Dendritic cell treated with granulocyte-macrophage colony-stimulating factor and Interleukin-4, amounts not matched to agents 40 ng/mL and 50 ng/mL, for 4 days (primary cell): ENCODE data around the gene GUCA1A.
"Not testable (repeated sequence)": the region's sequence is repeated elsewhere in the genome, so short reads cannot be mapped to it uniquely, and the experiment has no call there.

Experiments used
- H3K27ac Mint-ChIP-seq: one replicate; pipeline ENCODE4 v1.8.0; 2022; ENCODE audit warnings: mild to moderate bottlenecking, mixed read lengths
- H3K27me3 Mint-ChIP-seq: one replicate; pipeline ENCODE4 v1.8.0; 2022; ENCODE audit warnings: mild to moderate bottlenecking, mixed read lengths
- H3K36me3 Mint-ChIP-seq: one replicate; pipeline ENCODE4 v1.8.0; 2022; ENCODE audit warnings: low read depth, mixed read lengths
- H3K4me1 Mint-ChIP-seq: one replicate; pipeline ENCODE4 v1.8.0; 2022; ENCODE audit warnings: low read depth, mixed read lengths
- H3K4me3 Mint-ChIP-seq: one replicate; pipeline ENCODE4 v1.8.0; 2022; ENCODE audit warnings: mild to moderate bottlenecking, moderate library complexity, mixed read lengths
- H3K9me3 Mint-ChIP-seq: one replicate; pipeline ENCODE4 v1.8.0; 2022; ENCODE audit warnings: mixed read lengths
- intact Hi-C: fragments of 100-400 bp; cut with micrococcal nuclease; formaldehyde crosslinking; loops from one replicate; pipeline ENCODE4 v1.15.0; 2022

Gene GUCA1A

GRCh38 chr6:42175860-42176259, 2.7 kb downstream of the GUCA1A start:
- Mint-ChIP-seq H3K4me1 (peaks cover 15% of the 10 kb centered on the region), H3K9me3 (no peaks in the 10 kb centered on the region), H3K4me3 (no peak overlapping the region), H3K27ac (no peak overlapping the region), H3K36me3 (no peaks in the 10 kb centered on the region), H3K27me3 (peaks cover 18% of the 10 kb centered on the region)
- intact Hi-C loops: no loop called here

GRCh38 chr6:42176981-42177380, 3.8 kb downstream of the GUCA1A start:
- H3K36me3 Mint-ChIP-seq: no peaks in the 10 kb centered on the region
- intact Hi-C loops: no loop called here
- H3K4me3 Mint-ChIP-seq: no peak overlapping the region
- H3K9me3 Mint-ChIP-seq: no peaks in the 10 kb centered on the region
- H3K27me3 Mint-ChIP-seq: peaks cover 20% of the 10 kb centered on the region
- no peak overlapping the region for H3K27ac Mint-ChIP-seq
- H3K4me1 Mint-ChIP-seq: peaks cover 15% of the 10 kb centered on the region

GRCh38 chr6:42177514-42178364, 4.6 kb downstream of the GUCA1A start:
- Mint-ChIP-seq H3K27me3 (peaks cover 20% of the 10 kb centered on the region), H3K4me1 (peaks cover 15% of the 10 kb centered on the region), H3K4me3 (no peak overlapping the region), H3K27ac (no peak overlapping the region), H3K9me3 (no peaks in the 10 kb centered on the region), H3K36me3 (no peaks in the 10 kb centered on the region)
- intact Hi-C loops: no loop called here

GRCh38 chr6:42179261-42179944, 6.2 kb downstream of the GUCA1A start:
- Mint-ChIP-seq H3K9me3 (no peaks in the 10 kb centered on the region), H3K27me3 (peaks cover 20% of the 10 kb centered on the region), H3K36me3 (no peaks in the 10 kb centered on the region), H3K27ac (no peak overlapping the region), H3K4me3 (no peak overlapping the region), H3K4me1 (peaks cover 15% of the 10 kb centered on the region)
- intact Hi-C loops: no loop called here

GRCh38 chr6:42179945-42180313, 6.8 kb downstream of the GUCA1A start:
- intact Hi-C loops: no loop called here
- Mint-ChIP-seq H3K9me3 (no peaks in the 10 kb centered on the region), H3K4me1 (peaks cover 15% of the 10 kb centered on the region)

GRCh38 chr6:42182101-42182500, 8.9 kb downstream of the GUCA1A start:
- peaks cover 15% of the 10 kb centered on the region for H3K4me1 Mint-ChIP-seq
- no peaks in the 10 kb centered on the region for H3K9me3 Mint-ChIP-seq
- no peak overlapping the region for H3K27ac Mint-ChIP-seq
- H3K27me3 Mint-ChIP-seq: peaks cover 17% of the 10 kb centered on the region
- H3K36me3 Mint-ChIP-seq: no peaks in the 10 kb centered on the region
- no peak overlapping the region for H3K4me3 Mint-ChIP-seq
- intact Hi-C loops: no loop called here

More at GRCh38 chr6:42179945-42180313, 6.8 kb downstream of the GUCA1A start:
- peaks cover 21% of the 10 kb centered on the region for H3K27me3 Mint-ChIP-seq
- no peak overlapping the region for H3K27ac Mint-ChIP-seq
- H3K4me3 Mint-ChIP-seq: no peak overlapping the region
- H3K36me3 Mint-ChIP-seq: no peaks in the 10 kb centered on the region

GRCh38 chr6:42184475-42184874, 11.3 kb downstream of the GUCA1A start:
- H3K36me3 Mint-ChIP-seq: no peaks in the 10 kb centered on the region
- intact Hi-C loops: no loop called here
- peaks cover 4% of the 10 kb centered on the region for H3K27me3 Mint-ChIP-seq
- no peaks in the 10 kb centered on the region for H3K4me1 Mint-ChIP-seq
- H3K27ac Mint-ChIP-seq: no peak overlapping the region
- H3K9me3 Mint-ChIP-seq: no peaks in the 10 kb centered on the region
- H3K4me3 Mint-ChIP-seq: no peak overlapping the region

GRCh38 chr6:42185597-42185996, 12.4 kb downstream of the GUCA1A start:
- Mint-ChIP-seq H3K4me3 (no peak overlapping the region), H3K27ac (no peak overlapping the region), H3K9me3 (no peaks in the 10 kb centered on the region), H3K4me1 (peaks cover 2% of the 10 kb centered on the region), H3K36me3 (no peaks in the 10 kb centered on the region), H3K27me3 (peaks cover 3% of the 10 kb centered on the region)
- intact Hi-C loops: no loop called here

GRCh38 chr6:42188406-42188805, 15.2 kb downstream of the GUCA1A start:
- intact Hi-C loops: no loop called here
- no peak overlapping the region for H3K27ac Mint-ChIP-seq
- H3K4me3 Mint-ChIP-seq: no peak overlapping the region
- H3K4me1 Mint-ChIP-seq: peaks cover 12% of the 10 kb centered on the region
- H3K36me3 Mint-ChIP-seq: no peaks in the 10 kb centered on the region
- peaks cover 2% of the 10 kb centered on the region for H3K27me3 Mint-ChIP-seq
- no peaks in the 10 kb centered on the region for H3K9me3 Mint-ChIP-seq

- H3K27me3 Mint-ChIP-seq: no peaks in the 10 kb centered on the region
Observed at GRCh38 chr6:42190554-42191183, 17.5 kb downstream of the GUCA1A start.

GRCh38 chr6:42192385-42192784, 19.2 kb downstream of the GUCA1A start:
- H3K27ac Mint-ChIP-seq, H3K4me3 Mint-ChIP-seq, H3K27me3 Mint-ChIP-seq, H3K36me3 Mint-ChIP-seq, H3K9me3 Mint-ChIP-seq, intact Hi-C loops: not testable (repeated sequence)
- H3K4me1 Mint-ChIP-seq: peaks cover 12% of the 10 kb centered on the region

More at GRCh38 chr6:42190554-42191183, 17.5 kb downstream of the GUCA1A start:
- Mint-ChIP-seq H3K9me3 (no peaks in the 10 kb centered on the region), H3K36me3 (peaks cover 6% of the 10 kb centered on the region), H3K4me3 (no peak overlapping the region), H3K27ac (no peak overlapping the region), H3K4me1 (peaks cover 12% of the 10 kb centered on the region)
- intact Hi-C loops: no loop called here

GRCh38 chr6:42193491-42193894, 20.3 kb downstream of the GUCA1A start:
- intact Hi-C loops: no loop called here
- Mint-ChIP-seq H3K4me1 (peaks cover 12% of the 10 kb centered on the region), H3K36me3 (peaks cover 6% of the 10 kb centered on the region), H3K27me3 (no peaks in the 10 kb centered on the region), H3K27ac (no peak overlapping the region), H3K4me3 (no peak overlapping the region), H3K9me3 (no peaks in the 10 kb centered on the region)

GRCh38 chr6:42194056-42194455, 20.9 kb downstream of the GUCA1A start:
- Mint-ChIP-seq H3K9me3 (no peaks in the 10 kb centered on the region), H3K4me1 (peaks cover 12% of the 10 kb centered on the region), H3K36me3 (peaks cover 6% of the 10 kb centered on the region), H3K4me3 (no peak overlapping the region), H3K27ac (peak overlapping the region; percentile 14), H3K27me3 (no peaks in the 10 kb centered on the region)
- intact Hi-C loops: no loop called here

- H3K36me3 Mint-ChIP-seq: peaks cover 18% of the 10 kb centered on the region
- peaks cover 10% of the 10 kb centered on the region for H3K9me3 Mint-ChIP-seq
- H3K4me1 Mint-ChIP-seq: peaks cover 12% of the 10 kb centered on the region
- intact Hi-C loops: no loop called here
- no peak overlapping the region for H3K27ac Mint-ChIP-seq
- H3K27me3 Mint-ChIP-seq: no peaks in the 10 kb centered on the region
- no peak overlapping the region for H3K4me3 Mint-ChIP-seq
Observed at GRCh38 chr6:42195415-42195814, 22.3 kb downstream of the GUCA1A start.
